ENCODE results near the gene ZMYM4.
"Not testable (repeated sequence)": the region's sequence is repeated elsewhere in the genome, so short reads cannot be mapped to it uniquely, and the experiment has no call there.

The ZMYM4 gene

GRCh38 chr1:35369922-35370671, 101.6 kb downstream of the ZMYM4 start:
- H3K4me3 ChIP-seq (ENCODE audit: low read depth, low read length): no peak overlapping the region
- TF ChIP-seq CTCF (IDR thresholded peaks at IDR 0.05; ENCODE audit: low read depth, low read length): no peak
- no peaks in the 10 kb centered on the region for H3K36me3 ChIP-seq
- H3K27me3 ChIP-seq: no peaks in the 10 kb centered on the region
- DNase-seq: peak; percentile 15
- no peaks in the 10 kb centered on the region for H3K9me3 ChIP-seq
- no peaks in the 10 kb centered on the region for H3K4me1 ChIP-seq

- no peak for TF ChIP-seq CTCF (IDR thresholded peaks at IDR 0.05; ENCODE audit: low read depth, low read length)
- H3K4me3 ChIP-seq (ENCODE audit: low read depth, low read length): no peak overlapping the region
- no peak for DNase-seq
These were observed 103.0 kb downstream of the ZMYM4 start for GRCh38 chr1:35371506-35371905.

GRCh38 chr1:35377555-35377954, 109.0 kb downstream of the ZMYM4 start:
- TF ChIP-seq CTCF (IDR thresholded peaks at IDR 0.05; ENCODE audit: low read depth, low read length): no peak
- H3K9me3 ChIP-seq: no peaks in the 10 kb centered on the region
- DNase-seq: no peak
- H3K4me1 ChIP-seq: no peaks in the 10 kb centered on the region
- no peaks in the 10 kb centered on the region for H3K36me3 ChIP-seq
- H3K27me3 ChIP-seq: no peaks in the 10 kb centered on the region
- no peak overlapping the region for H3K4me3 ChIP-seq (ENCODE audit: low read depth, low read length)

More at GRCh38 chr1:35371506-35371905, 103.0 kb downstream of the ZMYM4 start:
- Histone ChIP-seq H3K36me3 (no peaks in the 10 kb centered on the region), H3K27me3 (no peaks in the 10 kb centered on the region), H3K4me1 (no peaks in the 10 kb centered on the region), H3K9me3 (no peaks in the 10 kb centered on the region)

GRCh38 chr1:35379317-35380000, 111.0 kb downstream of the ZMYM4 start:
- H3K4me1 ChIP-seq: no peaks in the 10 kb centered on the region
- H3K27me3 ChIP-seq: no peaks in the 10 kb centered on the region
- H3K4me3 ChIP-seq (ENCODE audit: low read depth, low read length): no peak overlapping the region
- no peaks in the 10 kb centered on the region for H3K36me3 ChIP-seq
- H3K9me3 ChIP-seq: no peaks in the 10 kb centered on the region
- no peak for TF ChIP-seq CTCF (IDR thresholded peaks at IDR 0.05; ENCODE audit: low read depth, low read length)
- DNase-seq: no peak

GRCh38 chr1:35380111-35380510, 111.6 kb downstream of the ZMYM4 start:
- not testable (repeated sequence) for H3K27me3 ChIP-seq; DNase-seq; H3K4me3 ChIP-seq (ENCODE audit: low read depth, low read length); H3K4me1 ChIP-seq; H3K9me3 ChIP-seq; H3K36me3 ChIP-seq

GRCh38 chr1:35382107-35382506, 113.6 kb downstream of the ZMYM4 start:
- no peak for TF ChIP-seq CTCF (IDR thresholded peaks at IDR 0.05; ENCODE audit: low read depth, low read length)
- Histone ChIP-seq H3K4me1 (no peaks in the 10 kb centered on the region), H3K4me3 (ENCODE audit: low read depth, low read length) (no peak overlapping the region), H3K27me3 (no peaks in the 10 kb centered on the region), H3K9me3 (no peaks in the 10 kb centered on the region), H3K36me3 (no peaks in the 10 kb centered on the region)
- no peak for DNase-seq
